Measurements from ENCODE around the gene ARHGDIA.

The ARHGDIA gene

GRCh38 chr17:81852237-81852636 lies 18.9 kb downstream of the ARHGDIA start:
- Histone ChIP-seq H3K4me2 (ENCODE audit: low read length) (no peak overlapping the region), H3K4me1 (no peaks in the 10 kb centered on the region), H3K27me3 (ENCODE audit: control insufficient read depth, insufficient read depth, low read length) (no peaks in the 10 kb centered on the region)

GRCh38 chr17:81851423-81851822 lies 19.7 kb downstream of the ARHGDIA start:
- Histone ChIP-seq H3K4me1 (no peaks in the 10 kb centered on the region), H3K9ac (no peak overlapping the region), H3K4me3 (ENCODE audit: low read depth, low read length) (no peak overlapping the region), H3K9me3 (ENCODE audit: control insufficient read depth, low read length) (no peaks in the 10 kb centered on the region), H3K36me3 (ENCODE audit: control insufficient read depth, insufficient read depth, low read length) (no peaks in the 10 kb centered on the region), H3K79me2 (peaks cover 16% of the 10 kb centered on the region), H3K27me3 (ENCODE audit: control insufficient read depth, insufficient read depth, low read length) (no peaks in the 10 kb centered on the region), H3K4me2 (ENCODE audit: low read length) (no peak overlapping the region), H3K27ac (no peak overlapping the region), H2AFZ (no peak overlapping the region)
- TF ChIP-seq CTCF (IDR thresholded peaks at IDR 0.05), result no peak

More at GRCh38 chr17:81852237-81852636, 18.9 kb downstream of the ARHGDIA start:
- Histone ChIP-seq H3K9me3 (ENCODE audit: control insufficient read depth, low read length) (no peaks in the 10 kb centered on the region), H3K4me3 (ENCODE audit: low read depth, low read length) (no peak overlapping the region), H3K36me3 (ENCODE audit: control insufficient read depth, insufficient read depth, low read length) (no peaks in the 10 kb centered on the region), H2AFZ (no peak overlapping the region), H3K9ac (no peak overlapping the region), H3K79me2 (peaks cover 18% of the 10 kb centered on the region), H3K27ac (no peak overlapping the region)
- TF ChIP-seq CTCF (IDR thresholded peaks at IDR 0.05), result no peak

- TF ChIP-seq CTCF (IDR thresholded peaks at IDR 0.05), result no peak
- no peaks in the 10 kb centered on the region for H3K9me3 ChIP-seq (ENCODE audit: control insufficient read depth, low read length)
- H3K9ac ChIP-seq, result no peak overlapping the region
- H3K79me2 ChIP-seq, result peaks cover 12% of the 10 kb centered on the region
- H3K4me2 ChIP-seq (ENCODE audit: low read length), result no peak overlapping the region
- no peaks in the 10 kb centered on the region for H3K27me3 ChIP-seq (ENCODE audit: control insufficient read depth, insufficient read depth, low read length)
- H3K27ac ChIP-seq, result no peak overlapping the region
- H3K4me1 ChIP-seq, result no peaks in the 10 kb centered on the region
- no peak overlapping the region for H2AFZ ChIP-seq
- no peaks in the 10 kb centered on the region for H3K36me3 ChIP-seq (ENCODE audit: control insufficient read depth, insufficient read depth, low read length)
- no peak overlapping the region for H3K4me3 ChIP-seq (ENCODE audit: low read depth, low read length)
These were observed 21.7 kb downstream of the ARHGDIA start for GRCh38 chr17:81849457-81849856.

GRCh38 chr17:81846743-81847689 lies 24.1 kb downstream of the ARHGDIA start:
- no peaks in the 10 kb centered on the region for H3K36me3 ChIP-seq (ENCODE audit: control insufficient read depth, insufficient read depth, low read length)
- no peak overlapping the region for H3K4me2 ChIP-seq (ENCODE audit: low read length)
- no peak for TF ChIP-seq CTCF (IDR thresholded peaks at IDR 0.05)
- no peaks in the 10 kb centered on the region for H3K9me3 ChIP-seq (ENCODE audit: control insufficient read depth, low read length)
- H3K79me2 ChIP-seq, result no peaks in the 10 kb centered on the region
- H3K27ac ChIP-seq, result no peak overlapping the region
- H3K9ac ChIP-seq, result no peak overlapping the region
- H2AFZ ChIP-seq, result no peak overlapping the region
- H3K27me3 ChIP-seq (ENCODE audit: control insufficient read depth, insufficient read depth, low read length), result no peaks in the 10 kb centered on the region
- no peaks in the 10 kb centered on the region for H3K4me1 ChIP-seq
- H3K4me3 ChIP-seq (ENCODE audit: low read depth, low read length), result no peak overlapping the region

Measured in parathyroid adenoma (tissue), 2 donors.